KOPT-K1 (cell line): ENCODE measurements around the gene SLC25A23.
"Not testable (repeated sequence)": the region's sequence is repeated elsewhere in the genome, so short reads cannot be mapped to it uniquely, and the experiment has no call there.

Experiments
- H3K27ac ChIP-seq: fragments of 200-600 bp; sonication (generic); 2 replicates; pipeline ENCODE4 v1.5.1; 2016; ENCODE audit warnings: antibody characterized with exemption, mild to moderate bottlenecking, low read depth, low read length; ENCODE audit not compliant: poor library complexity, severe bottlenecking
- H3K36me3 ChIP-seq: fragments of 200-600 bp; sonication (generic); 2 replicates; pipeline ENCODE4 v1.5.1; 2017; ENCODE audit warnings: antibody characterized with exemption, mild to moderate bottlenecking, low read length, moderate library complexity; ENCODE audit not compliant: insufficient read depth
- H3K9me3 ChIP-seq: fragments of 200-600 bp; sonication (generic); 2 replicates; pipeline ENCODE4 v1.5.1; 2017; ENCODE audit warnings: antibody characterized with exemption, low read length, mild to moderate bottlenecking; ENCODE audit not compliant: insufficient read depth, poor library complexity, severe bottlenecking

Gene SLC25A23

DNA sequence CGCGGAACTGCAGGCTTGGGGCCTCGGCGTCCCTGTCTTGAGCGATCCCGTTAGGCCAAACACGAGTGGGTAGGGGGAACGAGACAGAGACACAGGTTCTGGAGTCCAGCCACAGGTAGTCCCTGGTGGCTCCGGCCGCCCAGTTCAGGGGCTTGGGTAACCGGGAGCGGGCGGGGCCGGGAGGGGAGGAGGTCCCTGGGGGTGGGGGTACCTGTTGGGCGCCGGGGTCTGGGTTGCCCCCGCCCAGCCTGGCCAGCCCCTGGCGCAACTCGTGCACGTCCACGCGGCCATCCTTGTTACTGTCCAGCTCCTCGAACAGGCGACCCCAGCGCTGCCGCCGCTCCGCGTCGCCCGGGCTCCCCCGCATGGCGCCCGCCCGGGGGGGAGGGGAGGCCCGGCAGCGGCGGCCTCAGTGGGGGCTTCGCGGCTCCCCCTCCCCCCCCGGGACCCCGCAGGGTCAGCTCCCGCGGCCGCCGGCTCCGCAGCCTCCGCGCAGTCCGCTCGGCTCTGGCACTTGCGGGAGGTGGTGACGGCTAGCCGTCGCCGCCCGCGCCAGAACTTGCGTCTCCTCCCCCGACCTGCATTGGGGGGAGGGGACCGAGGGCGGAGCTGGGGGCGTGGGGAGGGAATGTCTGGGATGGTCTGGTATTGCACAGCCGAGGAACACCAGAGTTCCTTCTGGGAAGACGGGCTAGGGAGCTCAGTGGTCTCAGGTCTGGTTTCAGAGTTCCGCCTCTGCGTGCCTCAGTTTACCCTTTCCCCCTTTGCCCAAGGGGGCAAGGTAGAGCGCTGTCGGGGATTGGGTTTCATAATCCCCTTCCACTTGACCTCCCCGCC is at the start of gene SLC25A23:
Gene SLC25A23 (minus strand): TSS at position 531 of the 837 bp plus-strand sequence. CDS start 164 bp downstream, at position 367.
- Histone ChIP-seq H3K27ac (peak within 1 kb of the TSS; percentile 76), H3K9me3 (peaks cover 6% of the 10 kb centered on the region), H3K36me3 (peaks cover 18% of the 10 kb centered on the region)

DNA sequence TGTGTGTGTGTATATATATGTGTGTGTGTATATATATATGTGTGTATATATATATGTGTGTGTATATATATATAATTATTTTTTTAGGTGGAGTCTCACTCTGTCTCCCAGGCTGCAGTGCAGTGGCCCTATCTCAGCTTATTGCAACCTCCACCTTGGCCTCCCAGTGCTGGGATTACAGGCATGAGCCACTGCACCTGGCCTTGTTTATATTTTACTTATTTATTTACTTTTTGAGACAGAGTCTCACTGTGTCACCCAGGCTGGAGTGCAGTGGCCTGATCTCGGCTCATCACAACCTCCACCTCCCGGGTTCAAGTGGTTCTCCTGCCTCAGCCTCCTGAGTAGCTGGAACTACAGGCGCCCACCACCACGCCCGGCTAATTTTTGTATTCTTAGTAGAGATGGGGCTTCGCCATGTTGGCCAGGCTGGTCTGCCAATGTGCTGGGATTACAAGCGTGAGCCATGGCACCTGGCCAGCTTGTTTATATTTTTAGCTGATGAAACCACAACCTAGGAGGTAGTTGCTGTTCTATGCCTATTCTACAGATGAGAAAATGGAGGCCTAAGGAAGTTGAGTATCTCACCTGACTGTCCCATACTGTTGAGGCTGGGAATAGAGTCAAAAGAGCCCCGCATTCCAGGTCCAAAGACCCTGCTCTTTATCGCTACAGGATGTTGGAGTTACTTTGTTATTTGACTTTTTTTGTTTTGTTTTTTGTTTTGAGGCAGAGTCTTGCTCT is 48.6 kb upstream of the SLC25A23 start:
- not testable (repeated sequence) for H3K9me3 ChIP-seq, H3K27ac ChIP-seq, H3K36me3 ChIP-seq

DNA sequence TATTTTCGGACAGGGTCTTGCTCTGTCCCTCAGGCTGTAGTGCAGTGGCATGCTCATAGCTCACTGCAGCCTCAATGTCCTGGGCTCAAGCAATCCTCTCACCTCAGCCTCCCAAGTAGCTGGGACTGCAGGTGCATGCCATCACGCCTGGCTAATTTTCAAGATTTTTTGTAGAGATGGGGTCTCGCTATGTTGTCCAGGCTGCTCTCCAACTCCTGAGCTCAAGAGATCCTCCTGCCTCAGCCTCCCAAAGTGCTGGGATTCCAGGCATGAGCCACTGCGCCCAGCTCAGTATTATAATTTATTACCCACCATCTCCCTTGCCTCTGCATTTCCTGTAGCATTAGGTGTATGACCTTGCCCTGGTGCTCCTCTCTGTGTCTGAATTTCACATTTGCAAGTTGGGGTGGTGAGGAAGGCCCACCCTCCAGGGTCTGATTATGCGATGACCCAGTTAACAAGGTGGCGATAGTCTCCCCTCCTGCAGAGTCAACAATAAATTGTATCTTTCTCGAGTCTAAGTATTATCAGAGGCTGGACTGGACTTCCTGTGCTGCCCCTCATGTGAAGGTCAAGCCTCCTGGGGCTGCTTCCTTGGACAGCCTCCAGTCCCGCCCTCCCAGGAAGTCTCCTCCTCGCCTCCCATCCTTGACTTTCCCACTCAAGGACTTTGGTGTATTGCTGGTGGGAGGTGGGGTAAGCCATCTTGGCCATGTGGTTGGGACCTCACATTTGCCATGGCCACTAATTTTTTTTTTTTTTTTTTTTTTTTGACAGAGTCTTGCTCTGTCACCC is 44.0 kb upstream of the SLC25A23 start:
- no peaks in the 10 kb centered on the region for H3K36me3 ChIP-seq

DNA sequence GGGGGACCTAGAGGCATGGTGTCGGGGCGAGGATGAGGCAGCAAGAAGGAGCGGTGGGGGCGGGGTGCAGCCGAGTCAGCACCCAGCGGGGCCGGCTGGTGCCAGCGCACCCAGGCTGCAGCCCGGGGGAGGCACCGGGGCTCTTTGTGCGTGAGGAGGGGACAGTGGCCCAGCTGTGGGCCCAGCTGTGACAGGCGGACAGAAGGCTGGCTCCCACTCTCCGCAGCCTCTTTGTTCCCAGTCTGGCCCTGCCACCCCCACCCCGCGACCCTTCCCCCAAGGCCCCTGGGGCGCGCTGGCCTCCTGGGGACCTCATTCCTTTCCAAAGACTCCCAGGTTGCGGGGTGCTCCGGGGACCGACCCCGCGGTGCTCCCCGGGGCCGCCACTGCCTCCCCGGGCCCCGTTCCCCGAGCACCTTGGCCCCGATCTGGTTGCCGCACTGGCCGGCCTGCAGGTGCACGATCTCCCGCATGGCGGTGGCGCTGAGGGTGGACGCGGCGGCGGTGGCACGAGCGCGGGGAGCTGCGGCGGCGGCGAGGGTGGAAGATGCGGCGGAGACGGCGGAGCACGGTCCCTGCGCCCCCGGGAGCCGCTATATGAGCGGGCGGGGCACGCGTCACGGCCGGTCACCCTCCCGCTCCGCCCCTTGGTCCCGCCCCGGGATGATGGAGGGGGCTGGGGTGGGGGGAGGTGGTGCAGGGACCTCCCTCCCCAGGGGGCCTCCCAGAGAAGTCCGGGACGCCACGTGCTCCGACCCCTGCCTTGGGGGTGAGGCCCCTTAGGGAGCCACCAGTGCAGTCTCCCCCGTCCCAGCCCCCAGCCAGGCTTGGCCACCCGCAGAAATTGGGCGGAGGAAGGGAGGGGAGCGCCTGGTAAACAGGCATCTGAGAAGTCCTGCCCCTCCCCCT is 42.4 kb upstream of the SLC25A23 start, which contains the start of gene TUBB4A:
Gene TUBB4A (minus strand): TSS at position 570 of the 909 bp plus-strand sequence. CDS start 97 bp downstream, at position 473.
- Histone ChIP-seq H3K9me3 (no peaks in the 10 kb centered on the region), H3K27ac (peak within 1 kb of the TSS; percentile 3), H3K36me3 (no peaks in the 10 kb centered on the region)

More for the DNA sequence above, 44.0 kb upstream of the SLC25A23 start:
- no peak overlapping the region for H3K27ac ChIP-seq
- no peaks in the 10 kb centered on the region for H3K9me3 ChIP-seq

DNA sequence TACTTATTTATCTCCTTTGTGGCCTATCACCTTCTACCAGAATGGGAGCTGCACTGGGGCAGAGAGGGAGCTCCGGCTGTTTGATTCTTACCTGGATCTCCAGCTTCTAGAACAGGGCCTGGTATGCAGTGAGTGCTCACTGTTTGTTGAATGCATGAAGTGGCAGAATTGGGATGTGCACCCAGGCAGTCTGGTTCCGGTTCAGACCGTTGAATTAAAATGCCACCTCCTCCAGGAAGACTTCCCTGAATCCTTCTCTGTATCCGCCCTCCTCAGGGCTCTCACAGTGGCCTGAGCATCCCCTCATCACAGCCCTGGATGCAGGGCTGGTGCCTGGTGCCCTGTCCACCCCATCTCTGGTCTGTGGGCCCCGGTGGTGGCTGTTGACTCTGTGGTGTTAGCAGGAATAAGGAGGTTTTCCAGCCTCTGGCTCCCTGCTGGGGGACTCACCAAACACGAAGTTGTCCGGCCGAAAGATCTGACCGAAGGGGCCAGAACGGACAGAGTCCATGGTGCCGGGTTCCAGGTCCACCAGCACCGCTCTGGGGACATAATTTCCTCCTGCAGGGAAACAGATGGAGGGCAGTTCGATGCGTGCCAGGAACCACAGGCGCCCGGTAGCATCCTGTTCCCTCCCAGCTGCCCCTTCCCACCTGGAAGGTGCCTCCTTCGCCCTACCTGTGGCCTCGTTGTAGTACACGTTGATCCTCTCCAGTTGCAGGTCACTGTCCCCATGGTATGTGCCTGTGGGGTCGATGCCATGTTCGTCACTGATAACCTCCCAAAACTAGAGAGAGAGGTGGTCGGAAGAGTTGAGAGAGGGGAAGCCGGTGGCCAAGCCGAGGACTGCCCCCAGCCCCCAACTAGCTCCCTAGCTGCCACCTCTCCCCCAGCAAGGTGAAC is 41.5 kb upstream of the SLC25A23 start:
- Histone ChIP-seq H3K27ac (no peak overlapping the region), H3K36me3 (no peaks in the 10 kb centered on the region), H3K9me3 (no peaks in the 10 kb centered on the region)

DNA sequence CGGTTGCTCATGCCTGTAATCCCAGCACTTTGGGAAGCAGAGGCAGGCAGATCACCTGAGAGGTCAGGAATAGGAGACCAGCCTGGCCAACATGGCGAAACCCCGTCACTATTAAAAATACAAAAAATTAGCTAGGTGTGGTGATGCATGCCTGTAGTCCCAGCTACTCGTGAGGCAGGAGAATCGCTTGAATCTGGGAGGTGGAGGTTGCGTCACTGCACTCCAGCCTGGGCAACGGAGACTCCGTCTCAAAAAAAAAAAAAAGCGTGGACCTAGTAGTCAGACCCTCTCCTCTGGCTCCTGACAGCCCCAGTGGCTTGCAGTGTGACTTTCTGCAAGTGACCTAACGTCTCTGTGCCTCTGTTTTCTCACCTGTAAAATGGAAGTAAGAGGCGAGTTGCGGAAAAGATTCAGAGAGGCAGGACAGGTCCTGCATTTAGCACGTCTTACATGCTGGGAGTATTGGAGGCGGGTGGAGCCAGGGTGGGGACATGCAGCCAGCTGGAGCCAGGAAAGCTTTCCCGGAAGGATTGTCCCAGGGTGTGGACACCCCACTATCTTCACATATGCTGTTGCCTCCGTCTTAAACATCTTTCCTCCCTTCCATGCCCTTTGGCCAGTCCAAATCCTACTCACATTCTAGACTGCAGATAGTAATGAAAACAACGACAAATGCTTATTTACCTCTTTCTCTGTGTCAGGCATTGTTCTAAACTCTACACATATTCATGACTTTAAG is 39.6 kb upstream of the SLC25A23 start:
- H3K9me3 ChIP-seq = no peaks in the 10 kb centered on the region
- no peaks in the 10 kb centered on the region for H3K36me3 ChIP-seq
- H3K27ac ChIP-seq = no peak overlapping the region

DNA sequence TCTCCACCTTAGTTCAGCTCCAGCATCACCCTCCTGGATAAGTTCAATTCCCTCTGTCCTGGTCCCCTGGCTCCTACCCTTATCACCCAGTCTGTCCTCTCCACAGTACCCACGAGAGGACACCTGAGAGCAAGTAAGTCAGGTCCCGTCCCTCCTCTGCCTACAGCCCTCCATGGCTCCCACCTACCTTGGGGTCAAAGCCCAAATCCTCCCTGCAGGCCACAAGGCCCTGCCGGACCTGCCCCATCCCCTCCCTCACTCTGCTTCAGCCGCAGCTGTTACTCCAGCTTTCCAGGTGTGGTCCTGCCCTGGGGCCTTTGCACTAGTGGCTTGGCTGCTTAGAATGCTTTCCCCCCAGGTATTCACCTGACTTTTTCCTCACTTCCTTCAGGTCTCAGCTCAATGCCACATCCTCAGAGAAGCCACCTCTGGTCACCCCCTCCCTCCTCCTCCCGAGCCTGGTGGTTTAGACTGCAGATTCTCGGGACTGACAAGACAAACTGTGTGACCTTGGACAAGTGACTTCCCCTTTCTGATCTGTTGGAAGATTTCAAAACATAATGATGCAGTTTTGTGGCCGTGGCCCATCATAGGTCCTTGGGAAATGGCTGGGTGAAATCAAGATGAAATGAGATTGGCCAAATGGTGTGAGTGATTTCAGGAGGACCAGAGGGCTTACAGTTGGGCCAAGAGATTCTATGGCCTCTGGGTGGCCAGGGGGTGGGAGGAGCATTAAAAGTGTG is 38.9 kb upstream of the SLC25A23 start:
- Histone ChIP-seq H3K36me3 (no peaks in the 10 kb centered on the region), H3K9me3 (no peaks in the 10 kb centered on the region), H3K27ac (no peak overlapping the region)

DNA sequence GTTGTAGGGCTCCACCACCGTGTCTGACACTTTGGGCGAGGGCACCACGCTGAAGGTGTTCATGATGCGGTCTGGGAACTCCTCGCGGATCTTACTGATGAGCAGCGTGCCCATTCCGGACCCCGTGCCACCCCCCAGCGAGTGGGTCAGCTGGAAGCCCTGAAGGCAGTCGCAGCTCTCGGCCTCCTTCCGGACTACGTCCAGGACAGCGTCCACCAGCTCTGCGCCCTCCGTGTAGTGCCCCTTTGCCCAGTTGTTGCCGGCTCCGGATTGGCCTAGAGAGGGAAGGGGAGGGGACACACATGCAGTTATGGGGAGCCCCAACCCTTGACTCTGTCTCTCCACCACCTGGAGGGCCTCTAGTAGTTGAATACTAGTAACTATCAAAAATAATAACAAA is 36.4 kb upstream of the SLC25A23 start:
- Histone ChIP-seq H3K36me3 (no peaks in the 10 kb centered on the region), H3K27ac (no peak overlapping the region), H3K9me3 (peaks cover 7% of the 10 kb centered on the region)

DNA sequence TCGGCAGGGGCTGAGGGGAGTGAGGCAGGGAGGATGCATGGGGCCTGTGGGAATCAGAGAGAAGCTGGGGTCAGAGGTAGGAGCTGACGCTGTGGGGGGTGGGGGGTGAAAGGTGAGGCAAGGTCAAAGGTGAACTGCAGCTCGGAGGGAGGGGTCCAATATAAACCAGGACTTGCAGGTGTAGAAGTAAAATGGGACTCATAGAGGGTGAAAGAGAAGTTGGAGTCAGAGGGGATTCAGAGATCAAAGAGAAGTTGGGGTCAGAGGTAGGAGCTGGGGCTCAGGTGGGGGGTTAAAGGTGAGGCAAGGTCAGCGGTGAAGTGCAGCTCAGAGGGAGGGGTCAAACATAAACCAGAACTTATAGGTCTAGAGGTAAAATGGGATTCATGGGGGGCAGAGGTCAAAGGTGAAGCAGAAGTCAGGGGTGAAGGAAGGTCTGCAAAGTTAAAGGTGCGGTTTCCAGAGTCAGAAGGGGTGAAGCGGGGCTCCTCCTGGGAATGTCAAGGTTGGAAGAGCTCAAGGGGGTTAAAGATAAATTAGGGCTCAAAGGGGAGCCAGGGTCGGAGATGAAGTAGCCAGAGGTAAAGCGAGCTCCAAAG is 34.9 kb upstream of the SLC25A23 start:
- Histone ChIP-seq H3K36me3 (no peaks in the 10 kb centered on the region), H3K9me3 (peaks cover 7% of the 10 kb centered on the region), H3K27ac (no peak overlapping the region)

DNA sequence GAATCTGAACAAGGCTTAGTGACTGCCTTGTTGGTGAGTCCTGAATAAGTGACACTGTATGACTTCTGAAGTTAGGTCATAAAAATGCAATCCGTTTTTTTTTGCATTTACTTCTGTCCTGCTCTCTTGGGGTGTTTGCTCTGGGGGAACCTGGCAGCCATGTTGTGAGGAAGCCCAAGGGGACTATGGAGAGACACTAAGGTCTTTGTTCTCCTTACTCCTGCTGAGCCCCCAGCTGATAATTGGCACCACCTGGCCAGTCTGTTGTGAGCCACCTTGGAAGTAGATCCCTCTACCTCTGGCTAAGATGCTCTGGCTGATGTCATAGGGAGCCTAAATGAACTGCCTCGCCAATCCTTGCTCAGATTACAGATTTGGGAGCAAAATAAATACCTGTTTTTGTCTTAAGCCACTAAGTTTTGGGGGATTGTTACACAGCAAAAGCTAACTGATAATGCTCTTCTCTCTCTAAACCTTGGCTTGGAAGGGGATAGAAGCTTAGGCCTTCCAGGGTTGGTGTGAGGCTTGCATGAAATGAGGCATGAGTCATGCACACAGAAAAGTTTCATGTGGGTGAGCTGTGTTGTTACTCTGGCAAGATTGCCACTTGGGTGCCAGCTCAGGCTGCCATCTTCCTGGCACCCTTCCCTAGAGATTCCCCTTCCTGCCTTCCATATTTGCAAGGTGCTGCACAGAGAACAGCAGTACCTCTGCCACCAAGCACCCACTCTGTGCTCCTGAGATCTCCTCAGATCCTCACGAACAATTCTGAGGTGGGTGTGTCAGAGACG is 32.4 kb upstream of the SLC25A23 start:
- Histone ChIP-seq H3K36me3 (no peaks in the 10 kb centered on the region), H3K9me3 (peaks cover 7% of the 10 kb centered on the region), H3K27ac (no peak overlapping the region)

DNA sequence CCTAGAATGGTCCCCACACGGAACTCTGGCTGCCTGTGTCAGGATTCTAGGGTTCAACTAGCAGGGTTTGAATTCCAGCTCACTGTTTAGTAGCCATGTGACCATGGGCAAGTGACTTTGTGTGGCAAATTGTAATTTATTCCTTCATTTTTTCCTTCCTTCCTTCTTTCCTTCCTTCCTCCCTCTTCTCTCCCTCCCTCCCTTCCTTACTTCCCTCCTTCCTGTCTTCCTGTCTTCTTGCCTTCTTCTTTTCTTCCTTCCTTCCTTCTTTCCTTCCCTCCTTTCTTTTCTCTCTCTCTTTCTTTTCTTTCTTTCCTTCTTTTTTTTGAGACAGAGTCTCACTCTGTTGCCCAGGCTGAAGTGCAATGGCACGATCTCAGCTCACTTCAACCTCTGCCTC is 30.5 kb upstream of the SLC25A23 start:
- peak overlapping the region; percentile 48 for H3K27ac ChIP-seq

More for the DNA sequence above, 30.5 kb upstream of the SLC25A23 start:
- Histone ChIP-seq H3K9me3 (peaks cover 7% of the 10 kb centered on the region), H3K36me3 (no peaks in the 10 kb centered on the region)
